ENCODE measurements around the gene EHD1. TPM values are rescaled to one million over a fixed set of nuclear protein-coding genes. Genes with fewer than 3 reads are reported as not detected.
A peak's percentile ranks its signal among the peaks of the same experiment; 100 is the strongest.

The EHD1 gene
- total and polyA plus RNA-seq, 9 of the 15 experiments (the other 6 are each of a cell fraction or from before 2014, with no cell fraction given), result 0.46 to 65.0 (median 16.4) TPM

DNA sequence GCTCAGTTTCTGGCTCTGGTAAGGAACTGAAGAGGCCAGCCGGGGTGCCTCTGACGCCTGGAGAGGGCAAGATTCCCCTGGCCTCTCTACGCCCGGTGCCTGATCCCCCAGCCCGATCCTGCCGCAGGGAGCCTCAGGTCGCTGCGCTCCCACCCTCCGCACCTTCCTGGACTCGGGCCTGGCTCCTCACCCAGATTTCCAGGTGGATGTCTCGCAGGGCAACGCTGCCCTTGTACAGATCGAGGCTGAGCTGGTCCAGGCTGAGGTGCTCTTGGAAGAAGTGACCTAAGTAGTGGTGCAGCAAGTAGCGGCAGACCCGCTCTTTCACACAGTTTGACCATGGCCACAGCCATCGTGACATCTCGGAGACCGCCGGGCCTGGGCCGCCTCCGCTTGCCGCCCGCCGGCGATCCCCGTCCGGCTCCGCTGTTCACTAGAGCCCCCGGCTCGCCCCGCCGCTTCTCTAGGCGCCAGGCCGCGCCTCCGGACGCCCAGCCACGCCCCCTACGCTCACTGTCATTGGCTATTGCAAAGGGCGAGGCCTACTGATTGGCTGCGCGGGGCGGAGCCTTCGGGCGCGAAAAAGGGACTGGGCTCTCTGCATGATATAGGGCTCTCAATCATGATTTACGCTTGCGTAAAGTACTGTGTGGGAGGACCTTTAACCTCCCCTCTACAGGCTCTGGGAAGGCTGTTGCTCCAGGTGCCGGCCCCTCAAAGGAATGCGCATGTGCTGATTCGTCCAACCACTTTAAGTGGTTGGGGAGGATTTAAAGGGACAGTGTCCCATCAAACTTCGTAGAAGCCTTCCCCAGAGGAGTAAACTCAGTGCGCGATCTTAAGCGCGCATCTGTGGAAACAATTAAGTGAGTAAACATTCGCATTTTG lies 38.6 kb upstream of the EHD1 start, which contains the start of gene ATG2A (continued):
- TF ChIP-seq, protein P1, sequence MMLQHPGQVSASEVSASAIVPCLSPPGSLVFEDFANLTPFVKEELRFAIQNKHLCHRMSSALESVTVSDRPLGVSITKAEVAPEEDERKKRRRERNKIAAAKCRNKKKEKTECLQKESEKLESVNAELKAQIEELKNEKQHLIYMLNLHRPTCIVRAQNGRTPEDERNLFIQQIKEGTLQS (IDR thresholded peaks at IDR 0.05), result no peak
- TF ChIP-seq, protein P1 (CRISPR knock-in tag; conservative IDR thresholded peaks at IDR 0.05), result no peak; the same call in none of the 2 replicates
- TF ChIP-seq ZNF239 (CRISPR knock-in tag; IDR thresholded peaks at IDR 0.05) (no peak), RBM14 (IDR thresholded peaks at IDR 0.05; ENCODE audit: borderline replicate concordance, insufficient read depth, low read depth, low read length) (no peak), ZKSCAN8 (CRISPR knock-in tag; IDR thresholded peaks at IDR 0.05) (no peak), ZNF717 (CRISPR knock-in tag; IDR thresholded peaks at IDR 0.05) (no peak), SMAD4 (CRISPR knock-in tag; conservative IDR thresholded peaks at IDR 0.05) (peak; percentile 9; the same call in 1 of the 2 replicates), NR2F6 (CRISPR knock-in tag; IDR thresholded peaks at IDR 0.05) (no peak), ARNT (IDR thresholded peaks at IDR 0.05) (no peak), MITF (IDR thresholded peaks at IDR 0.05) (no peak), ZNF512 (tag; IDR thresholded peaks at IDR 0.05) (no peak), ZNF592 (IDR thresholded peaks at IDR 0.05) (no peak)
- TF ChIP-seq, protein P2, sequence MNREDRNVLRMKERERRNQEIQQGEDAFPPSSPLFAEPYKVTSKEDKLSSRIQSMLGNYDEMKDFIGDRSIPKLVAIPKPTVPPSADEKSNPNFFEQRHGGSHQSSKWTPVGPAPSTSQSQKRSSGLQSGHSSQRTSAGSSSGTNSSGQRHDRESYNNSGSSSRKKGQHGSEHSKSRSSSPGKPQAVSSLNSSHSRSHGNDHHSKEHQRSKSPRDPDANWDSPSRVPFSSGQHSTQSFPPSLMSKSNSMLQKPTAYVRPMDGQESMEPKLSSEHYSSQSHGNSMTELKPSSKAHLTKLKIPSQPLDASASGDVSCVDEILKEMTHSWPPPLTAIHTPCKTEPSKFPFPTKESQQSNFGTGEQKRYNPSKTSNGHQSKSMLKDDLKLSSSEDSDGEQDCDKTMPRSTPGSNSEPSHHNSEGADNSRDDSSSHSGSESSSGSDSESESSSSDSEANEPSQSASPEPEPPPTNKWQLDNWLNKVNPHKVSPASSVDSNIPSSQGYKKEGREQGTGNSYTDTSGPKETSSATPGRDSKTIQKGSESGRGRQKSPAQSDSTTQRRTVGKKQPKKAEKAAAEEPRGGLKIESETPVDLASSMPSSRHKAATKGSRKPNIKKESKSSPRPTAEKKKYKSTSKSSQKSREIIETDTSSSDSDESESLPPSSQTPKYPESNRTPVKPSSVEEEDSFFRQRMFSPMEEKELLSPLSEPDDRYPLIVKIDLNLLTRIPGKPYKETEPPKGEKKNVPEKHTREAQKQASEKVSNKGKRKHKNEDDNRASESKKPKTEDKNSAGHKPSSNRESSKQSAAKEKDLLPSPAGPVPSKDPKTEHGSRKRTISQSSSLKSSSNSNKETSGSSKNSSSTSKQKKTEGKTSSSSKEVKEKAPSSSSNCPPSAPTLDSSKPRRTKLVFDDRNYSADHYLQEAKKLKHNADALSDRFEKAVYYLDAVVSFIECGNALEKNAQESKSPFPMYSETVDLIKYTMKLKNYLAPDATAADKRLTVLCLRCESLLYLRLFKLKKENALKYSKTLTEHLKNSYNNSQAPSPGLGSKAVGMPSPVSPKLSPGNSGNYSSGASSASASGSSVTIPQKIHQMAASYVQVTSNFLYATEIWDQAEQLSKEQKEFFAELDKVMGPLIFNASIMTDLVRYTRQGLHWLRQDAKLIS (CRISPR knock-in tag; IDR thresholded peaks at IDR 0.05), result peak; percentile 80

All from K562 (cell line).